ENCODE measurements around the gene APPBP2.
"Not testable (repeated sequence)": the region's sequence is repeated elsewhere in the genome, so short reads cannot be mapped to it uniquely, and the experiment has no call there.

Gene APPBP2

DNA sequence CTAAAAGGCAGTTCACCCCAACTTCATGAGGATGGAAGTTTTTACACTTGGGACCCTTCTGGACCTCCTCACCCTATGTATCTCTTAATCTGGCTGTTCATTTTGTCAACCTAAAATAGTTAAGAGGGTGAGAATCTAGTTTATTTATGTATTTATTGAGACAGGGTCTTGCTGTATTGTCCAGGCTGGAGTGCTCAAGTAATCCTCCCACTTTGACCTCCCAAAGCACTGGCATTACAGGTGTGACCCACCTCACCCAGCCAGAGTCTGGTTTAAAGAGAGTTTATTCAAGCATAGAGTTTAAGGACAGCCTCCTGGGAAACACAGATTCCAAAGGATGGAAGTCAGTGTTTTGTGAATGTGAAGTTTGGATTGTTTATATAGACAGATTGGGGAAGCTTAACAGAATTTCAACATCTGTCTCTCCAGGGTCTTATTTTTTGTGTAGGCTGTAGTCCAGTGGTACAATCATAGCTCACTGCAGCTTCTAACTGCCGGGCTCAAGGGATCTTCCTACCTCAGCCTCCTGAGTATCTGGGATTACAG, 8.0 kb upstream of the APPBP2 start:
- DNase-seq (ENCODE audit: low read depth), result no peak

DNA sequence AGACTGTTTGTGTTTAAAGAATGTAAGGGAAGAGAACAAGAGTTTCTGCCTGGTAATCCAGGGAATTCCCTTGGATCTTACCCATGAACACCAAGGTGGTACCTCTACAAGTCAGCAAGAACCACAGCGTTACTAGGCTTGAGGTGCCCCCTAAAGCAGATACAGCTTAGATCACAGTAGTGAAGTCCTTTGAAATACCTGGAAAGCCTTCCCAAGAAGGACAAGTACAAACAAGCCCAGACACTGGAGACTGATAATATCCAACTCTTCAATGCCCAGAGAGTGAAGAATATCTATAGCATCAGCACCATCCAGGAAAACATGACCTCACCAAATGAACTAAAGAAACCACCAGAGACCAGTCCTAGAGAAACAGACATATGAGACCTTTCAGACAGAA, 3.8 kb upstream of the APPBP2 start:
- DNase-seq (ENCODE audit: low read depth), result no peak

- DNase-seq (ENCODE audit: low read depth), result no peak
Measured at GRCh38 chr17:60528828-60529227, 2.8 kb upstream of the APPBP2 start.

- DNase-seq (ENCODE audit: low read depth), result no peak
Measured at GRCh38 chr17:60527701-60528100, 1.7 kb upstream of the APPBP2 start.

DNA sequence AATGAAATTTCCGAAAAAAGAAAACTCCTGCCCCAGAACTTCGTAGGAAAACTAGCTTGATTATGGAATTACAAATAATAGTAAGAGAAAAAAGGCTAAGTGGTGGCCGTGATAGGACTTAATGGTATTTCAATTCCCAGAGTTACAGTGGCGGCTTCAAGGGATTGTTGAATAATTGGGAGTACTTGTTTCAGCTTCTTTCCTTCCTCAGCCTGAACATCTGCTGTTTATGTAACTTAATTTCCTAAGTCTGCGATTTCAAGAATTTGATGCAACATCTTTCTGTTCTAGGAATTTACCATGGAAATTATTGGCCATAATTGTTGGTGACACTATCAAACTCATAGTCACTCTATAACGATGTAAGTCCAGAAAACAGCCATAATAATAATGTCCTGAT, 684 bp upstream of the APPBP2 start:
- no peak for DNase-seq (ENCODE audit: low read depth)

DNA sequence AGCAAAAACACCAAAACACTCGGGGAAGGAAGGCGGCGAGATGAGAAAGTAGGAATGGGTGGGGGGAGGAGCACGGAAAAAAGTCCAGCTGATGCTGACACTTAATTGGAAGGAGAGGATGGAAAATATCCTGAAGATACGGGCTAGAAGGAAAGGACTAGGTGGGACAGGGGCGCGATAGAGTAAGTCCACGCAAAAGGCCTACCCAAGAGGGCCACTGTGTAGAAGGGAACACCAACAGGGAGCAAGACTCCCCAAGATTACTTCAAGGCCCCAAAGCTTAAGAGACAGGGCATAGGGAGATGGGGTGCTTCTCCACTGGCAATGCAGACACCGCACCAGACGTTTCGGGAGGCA, 736 bp downstream of the APPBP2 start:
- DNase-seq (ENCODE audit: low read depth), result no peak

- no peak for DNase-seq (ENCODE audit: low read depth)
Measured at GRCh38 chr17:60524463-60525327, 1.3 kb downstream of the APPBP2 start.

- no peak for DNase-seq (ENCODE audit: low read depth)
Measured at GRCh38 chr17:60523822-60524221, 2.2 kb downstream of the APPBP2 start.

GRCh38 chr17:60522889-60523626, 3.0 kb downstream of the APPBP2 start:
- no peak for DNase-seq (ENCODE audit: low read depth)

- no peak for DNase-seq (ENCODE audit: low read depth)
Measured at GRCh38 chr17:60519795-60520194, 6.2 kb downstream of the APPBP2 start.

GRCh38 chr17:60515683-60516082, 10.4 kb downstream of the APPBP2 start:
- DNase-seq (ENCODE audit: low read depth), result not testable (repeated sequence)

- not testable (repeated sequence) for DNase-seq (ENCODE audit: low read depth)
Measured at GRCh38 chr17:60515199-60515598, 10.8 kb downstream of the APPBP2 start.

DNA sequence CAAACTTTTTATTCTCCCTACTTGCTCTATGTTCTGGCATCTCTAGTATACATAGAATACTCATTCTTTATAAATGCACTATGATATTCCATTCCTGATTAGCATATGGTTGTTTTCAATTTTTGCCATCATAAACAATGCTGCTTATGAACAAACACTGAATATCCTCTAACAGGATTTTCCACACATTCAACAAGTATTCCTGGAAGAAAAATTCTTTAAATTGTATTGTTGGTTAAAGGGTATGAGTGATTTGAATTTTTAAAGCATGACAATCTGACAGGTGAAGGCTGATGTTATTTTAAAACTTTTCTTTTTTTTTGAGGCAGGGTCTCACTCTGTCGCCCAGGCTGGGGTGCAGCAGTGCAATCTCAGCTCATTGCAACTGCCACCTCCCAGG, 11.5 kb downstream of the APPBP2 start:
- DNase-seq (ENCODE audit: low read depth), result no peak

DNA sequence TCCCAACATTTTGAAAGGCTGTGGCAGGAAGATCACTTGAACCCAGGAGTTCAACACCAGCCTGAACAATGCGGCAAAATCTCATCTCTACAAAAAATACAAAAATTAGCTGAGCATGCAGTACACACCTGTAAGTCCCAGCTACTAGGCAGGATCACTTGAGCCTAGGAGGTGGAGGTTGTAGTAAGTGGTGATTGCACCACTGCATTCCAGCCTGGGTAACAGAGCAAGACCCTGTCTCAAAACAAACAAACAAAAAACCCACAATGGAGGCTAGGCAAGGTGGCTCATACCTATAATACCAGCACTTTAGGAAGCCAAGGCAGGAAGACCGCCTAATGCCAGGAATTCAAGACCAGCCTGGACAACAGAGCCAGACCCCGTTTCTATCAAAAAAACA, 12.0 kb downstream of the APPBP2 start:
- DNase-seq (ENCODE audit: low read depth), result no peak

GRCh38 chr17:60513014-60513413, 13.0 kb downstream of the APPBP2 start:
- DNase-seq (ENCODE audit: low read depth), result no peak

DNA sequence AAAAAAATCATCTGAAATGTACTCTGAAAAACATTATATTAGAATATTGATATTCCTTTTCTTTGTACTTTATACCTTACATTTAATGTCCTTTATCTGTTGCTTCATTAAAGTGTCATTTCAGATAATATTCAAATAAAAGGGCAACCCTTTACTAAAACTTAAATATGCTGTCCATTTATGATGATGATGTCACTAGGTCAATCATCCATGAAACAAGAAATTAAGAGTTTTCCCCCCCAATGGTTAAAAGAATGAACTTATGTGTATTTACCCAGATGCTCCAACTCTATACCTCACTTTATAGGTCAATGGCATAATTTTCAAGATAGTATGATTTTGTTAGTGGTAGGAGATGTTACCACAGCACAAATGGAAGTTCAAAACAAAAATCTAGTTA, 15.3 kb downstream of the APPBP2 start:
- DNase-seq (ENCODE audit: low read depth), result no peak

DNA sequence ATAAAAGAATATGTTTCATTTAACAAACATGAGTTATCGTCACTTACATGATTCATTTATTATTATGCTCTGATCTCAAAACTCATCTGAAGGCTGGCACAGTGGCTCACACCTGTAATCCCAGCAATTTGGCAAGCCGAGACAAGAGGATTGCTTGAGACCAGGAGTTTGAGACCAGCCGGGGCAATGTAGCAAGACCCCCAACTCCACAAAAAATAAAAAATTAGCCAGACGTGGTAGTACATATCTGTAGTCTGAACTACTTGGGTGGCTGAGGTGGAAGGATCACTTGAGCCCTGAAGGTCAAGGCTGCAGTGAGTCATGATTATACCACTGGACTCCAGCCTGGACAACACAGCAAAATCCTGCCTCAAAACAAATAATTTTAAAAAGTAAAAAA, 16.0 kb downstream of the APPBP2 start:
- no peak for DNase-seq (ENCODE audit: low read depth)

- no peak for DNase-seq (ENCODE audit: low read depth)
Measured at GRCh38 chr17:60508384-60508980, 17.6 kb downstream of the APPBP2 start.

DNA sequence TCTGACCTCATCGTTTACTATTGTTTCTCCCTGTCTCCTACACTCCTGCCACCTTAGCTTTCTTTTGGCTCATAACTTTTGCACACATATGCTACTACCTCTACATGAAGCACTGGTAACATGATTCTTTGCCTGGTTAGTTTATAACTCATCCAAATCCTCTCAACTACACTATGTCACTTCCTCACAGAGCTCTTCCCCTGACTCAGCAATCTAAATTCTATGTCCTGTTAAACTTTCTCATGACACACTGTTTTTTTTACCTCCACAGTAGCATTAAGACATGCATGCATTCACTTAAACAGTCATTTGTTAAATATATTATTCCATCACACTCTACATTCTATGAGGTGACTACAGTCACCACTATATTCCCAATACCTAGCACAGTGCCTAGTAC, 19.7 kb downstream of the APPBP2 start:
- no peak for DNase-seq (ENCODE audit: low read depth)

DNA sequence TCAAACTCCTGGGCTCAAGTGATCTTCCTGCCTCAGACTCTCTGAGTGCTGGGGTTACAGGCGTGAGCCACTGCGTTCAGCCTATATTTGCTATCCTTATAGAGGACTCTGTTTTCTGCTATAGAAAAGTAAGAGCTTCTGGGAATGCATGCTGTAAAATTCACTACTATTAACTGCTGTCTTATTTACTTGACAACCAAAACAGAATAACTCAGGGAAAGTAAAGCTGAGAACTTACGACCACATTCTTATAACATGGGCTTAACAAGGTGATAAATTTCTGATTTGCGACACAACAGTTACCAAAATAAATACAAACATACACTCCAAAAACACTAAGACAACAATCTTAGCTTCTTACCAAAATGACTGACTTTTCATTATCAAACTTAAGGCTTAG, 23.9 kb downstream of the APPBP2 start:
- DNase-seq (ENCODE audit: low read depth), result no peak

- no peak for DNase-seq (ENCODE audit: low read depth)
Measured at GRCh38 chr17:60501589-60501988, 24.5 kb downstream of the APPBP2 start.

- no peak for DNase-seq (ENCODE audit: low read depth)
Measured at GRCh38 chr17:60496041-60496440, 30.0 kb downstream of the APPBP2 start.

GRCh38 chr17:60495260-60495659, 30.8 kb downstream of the APPBP2 start:
- no peak for DNase-seq (ENCODE audit: low read depth)
